B cell (primary cell): ENCODE measurements around the gene LRRC7. TPM values are rescaled to one million over a fixed set of nuclear protein-coding genes. Genes with fewer than 3 reads are reported as not detected.

Experiments used
- ATAC-seq: fragments of 200-7000 bp; cut with Tn5 transposase; one replicate; pipeline ENCODE4 v1.10.0; 2021; ENCODE audit warnings: low read depth, mild to moderate bottlenecking, moderate number of reproducible peaks, moderate library complexity
- CTCF ChIA-PET: fragments of 350-600 bp; sonication (Branson Sonifier 250); formaldehyde crosslinking; loops from one replicate; lab custom pipeline; 2021; ENCODE audit warnings: antibody characterized with exemption, inconsistent platforms; lab: Charles Lee
- POLR2A ChIA-PET: fragments of 350-600 bp; sonication (Branson Sonifier 250); formaldehyde crosslinking; loops from one replicate; lab custom pipeline; 2021; ENCODE audit warnings: antibody characterized with exemption; lab: Charles Lee
- DNase-seq: peaks from one replicate; pipeline ENCODE4 v3.0.0; 2013
- H2AFZ ChIP-seq: 2 replicates; pipeline ENCODE4 v1.6.1; 2012; ENCODE audit warnings: mild to moderate bottlenecking, low read depth, low read length; ENCODE audit not compliant: insufficient read depth, poor library complexity, severe bottlenecking
- H3K27ac ChIP-seq, 2 donors: 1 replicate in 1 of 2; 2 replicates in 1 of 2; pipeline ENCODE4 v1.5.1; 2012 to 2013; ENCODE audit warnings: low read length in 2 of 2, mild to moderate bottlenecking in 2 of 2, moderate library complexity in 1 of 2
- H3K27me3 ChIP-seq, 4 experiments: fragments of 200-600 bp in 1 of 4; sonication (generic) in 1 of 4; replicated peaks in 1 of 4; 1 replicate in 2 of 4; 2 replicates in 2 of 4; pipeline versions ENCODE4 v1.6.1 to v1.7.0; 2013 to 2016; ENCODE audit warnings: low read length in 3 of 4, mild to moderate bottlenecking in 2 of 4, mixed read lengths in 1 of 4, moderate library complexity in 1 of 4; ENCODE audit not compliant: insufficient read depth in 4 of 4, control insufficient read depth in 3 of 4; ENCODE audit errors: control extremely low read depth in 1 of 4
- H3K36me3 ChIP-seq, 2 experiments: replicated peaks in 1 of 2; 1 replicate in 1 of 2; 2 replicates in 1 of 2; pipeline versions ENCODE4 v1.6.1 to v1.7.1; 2013; ENCODE audit warnings: low read length in 1 of 2; ENCODE audit not compliant: insufficient read depth in 2 of 2, control insufficient read depth in 1 of 2; ENCODE audit errors: control extremely low read depth in 1 of 2, extremely low read depth in 1 of 2
- H3K4me1 ChIP-seq, 2 donors: fragments of 200-600 bp in 1 of 2; sonication (generic) in 1 of 2; 1 replicate in 1 of 2; 2 replicates in 1 of 2; pipeline versions ENCODE4 v1.5.1 to v1.6.1; 2013 to 2017; ENCODE audit warnings: low read length in 2 of 2; ENCODE audit not compliant: control insufficient read depth in 2 of 2, insufficient read depth in 2 of 2
- H3K4me2 ChIP-seq: replicated peaks from 2 replicates; pipeline ENCODE3; 2012; ENCODE audit warnings: mild to moderate bottlenecking, low read depth, low read length; ENCODE audit not compliant: poor library complexity, severe bottlenecking
- H3K4me3 ChIP-seq, 5 experiments: fragments of 200-600 bp in 1 of 5; sonication (generic) in 1 of 5; 1 replicate in 3 of 5; 2 replicates in 2 of 5; pipeline versions ENCODE4 v1.5.1 to v1.7.0; 2011 to 2016; ENCODE audit warnings: low read length in 4 of 5, mild to moderate bottlenecking in 4 of 5, low read depth in 2 of 5, control low read depth in 1 of 5, moderate library complexity in 1 of 5; ENCODE audit not compliant: insufficient read depth in 1 of 5; ENCODE audit errors: control extremely low read depth in 1 of 5, extremely low read depth in 1 of 5
- H3K79me2 ChIP-seq: fragments of 200-600 bp; sonication (generic); one replicate; pipeline ENCODE4 v1.6.0; 2016; ENCODE audit warnings: low read length; ENCODE audit not compliant: control insufficient read depth, insufficient read depth
- H3K9ac ChIP-seq: fragments of 200-600 bp; sonication (generic); 2 replicates; pipeline ENCODE4 v1.6.1; 2017; ENCODE audit warnings: mild to moderate bottlenecking, low read length, moderate library complexity
- H3K9me3 ChIP-seq, 3 donors: one replicate each; pipeline versions ENCODE4 v1.6.1 to v1.7.1; 2013; ENCODE audit warnings: low read length in 2 of 3; ENCODE audit not compliant: control insufficient read depth in 2 of 3, insufficient read depth in 1 of 3; ENCODE audit errors: control extremely low read depth in 1 of 3
- H4K20me1 ChIP-seq: 2 replicates; pipeline ENCODE4 v1.6.0; 2012; ENCODE audit warnings: mild to moderate bottlenecking, low read length; ENCODE audit not compliant: insufficient read depth, control insufficient read depth, poor library complexity, severe bottlenecking
- H3K27ac Mint-ChIP-seq: one replicate; pipeline ENCODE4 v1.8.0; 2021; ENCODE audit warnings: mixed read lengths
- H3K27me3 Mint-ChIP-seq: one replicate; pipeline ENCODE4 v1.8.0; 2021; ENCODE audit warnings: mixed read lengths
- H3K4me1 Mint-ChIP-seq: one replicate; pipeline ENCODE4 v1.8.0; 2021; ENCODE audit warnings: mixed read lengths
- H3K4me3 Mint-ChIP-seq: one replicate; pipeline ENCODE4 v1.8.0; 2021; ENCODE audit warnings: mixed read lengths
- H3K9me3 Mint-ChIP-seq: one replicate; pipeline ENCODE4 v1.8.0; 2022; ENCODE audit warnings: mixed read lengths; ENCODE audit not compliant: insufficient read depth
- EZH2 ChIP-seq: IDR thresholded peaks from 2 replicates; pipeline ENCODE4 v1.6.1; 2012; ENCODE audit warnings: borderline replicate concordance, low read depth, mild to moderate bottlenecking, moderate library complexity, low read length; ENCODE audit not compliant: insufficient read depth, poor library complexity, severe bottlenecking
- WGBS: methylation state at CpG from one replicate; pipeline ENCODE4 v1.1.5; 2013; ENCODE audit warnings: missing lambda C conversion rate; ENCODE audit not compliant: insufficient coverage; 5-methylcytosine and 5-hydroxymethylcytosine counted together
- intact Hi-C: fragments of 100-400 bp; cut with micrococcal nuclease; formaldehyde crosslinking; loops from one replicate; pipeline ENCODE4 v1.10.0; 2022
- polyA plus RNA-seq: library from polyadenylated mRNA; depleted of rRNA; stranded (reverse); fragments of >200 nt; gene quantifications from 2 replicates; pipeline ENCODE4 v1.2.3, GENCODE V29; 2012
- total RNA-seq, 2 donors: library from RNA; stranded (reverse); fragments of 120-200 nt in 1 of 2; gene quantifications; 1 replicate in 1 of 2; 2 replicates in 1 of 2; pipeline versions ENCODE4 v1.2.3 to v1.2.4, GENCODE V29; 2013 to 2022
- TF ChIP-seq, protein P1 (sequence below): fragments of 200-600 bp; IDR thresholded peaks from one replicate; pipeline ENCODE4 v1.8.0; 2022; ENCODE audit warnings: antibody characterized with exemption, mild to moderate bottlenecking

Gene LRRC7
- total and polyA plus RNA-seq, 2 donors (not counting 1 experiment from before 2014, with no cell fraction given), result not detected

DNA sequence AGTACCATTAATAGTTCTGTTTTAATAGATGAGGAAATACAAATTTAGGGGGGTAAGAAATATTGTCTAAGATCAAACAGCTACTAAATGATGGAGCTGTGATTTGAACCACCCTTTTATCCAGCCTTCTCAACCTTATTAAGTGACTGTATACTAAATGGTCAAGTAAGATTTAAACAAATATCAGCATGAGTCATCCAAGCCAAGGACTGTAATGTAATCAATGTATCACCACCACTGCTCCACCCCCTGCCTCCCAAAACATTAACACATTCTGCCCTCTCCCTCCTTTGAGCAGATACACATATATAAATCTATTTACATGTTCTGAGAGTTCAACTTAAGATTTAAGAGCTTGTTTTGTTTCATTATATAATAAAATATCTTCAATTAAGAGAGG lies 578.8 kb downstream of the LRRC7 start:
- no peaks in the 10 kb centered on the region for H3K79me2 ChIP-seq
- ATAC-seq (no peak), DNase-seq (no peak)
- no peak overlapping the region for H3K27ac Mint-ChIP-seq
- no peak overlapping the region for H3K4me2 ChIP-seq
- H3K4me3 ChIP-seq, result no peak overlapping the region
- intact Hi-C loops, result no loop called here
- H3K4me1 ChIP-seq, result no peaks in the 10 kb centered on the region
- H3K9ac ChIP-seq, result no peak overlapping the region
- H3K36me3 ChIP-seq, result peaks cover 7 to 19% of the 10 kb centered on the region in 2 experiments
- CTCF ChIA-PET, result interaction anchor here (1.3 kb wide), 1 partner anchor 15 kb away, joined by 3 read pairs; no protein-coding TSS in a partner anchor
- TF ChIP-seq EZH2, result no peak
- TF ChIP-seq, protein P1, sequence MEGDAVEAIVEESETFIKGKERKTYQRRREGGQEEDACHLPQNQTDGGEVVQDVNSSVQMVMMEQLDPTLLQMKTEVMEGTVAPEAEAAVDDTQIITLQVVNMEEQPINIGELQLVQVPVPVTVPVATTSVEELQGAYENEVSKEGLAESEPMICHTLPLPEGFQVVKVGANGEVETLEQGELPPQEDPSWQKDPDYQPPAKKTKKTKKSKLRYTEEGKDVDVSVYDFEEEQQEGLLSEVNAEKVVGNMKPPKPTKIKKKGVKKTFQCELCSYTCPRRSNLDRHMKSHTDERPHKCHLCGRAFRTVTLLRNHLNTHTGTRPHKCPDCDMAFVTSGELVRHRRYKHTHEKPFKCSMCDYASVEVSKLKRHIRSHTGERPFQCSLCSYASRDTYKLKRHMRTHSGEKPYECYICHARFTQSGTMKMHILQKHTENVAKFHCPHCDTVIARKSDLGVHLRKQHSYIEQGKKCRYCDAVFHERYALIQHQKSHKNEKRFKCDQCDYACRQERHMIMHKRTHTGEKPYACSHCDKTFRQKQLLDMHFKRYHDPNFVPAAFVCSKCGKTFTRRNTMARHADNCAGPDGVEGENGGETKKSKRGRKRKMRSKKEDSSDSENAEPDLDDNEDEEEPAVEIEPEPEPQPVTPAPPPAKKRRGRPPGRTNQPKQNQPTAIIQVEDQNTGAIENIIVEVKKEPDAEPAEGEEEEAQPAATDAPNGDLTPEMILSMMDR, result no peak
- H3K4me3 Mint-ChIP-seq, result no peak overlapping the region
- POLR2A ChIA-PET, result no interaction called here
- H3K27ac ChIP-seq, result no peak overlapping the region
- H2AFZ ChIP-seq, result no peak overlapping the region
- no peaks in the 10 kb centered on the region for H3K9me3 ChIP-seq
- H3K27me3 ChIP-seq, result no peaks in the 10 kb centered on the region
- H4K20me1 ChIP-seq, result no peaks in the 10 kb centered on the region
- no peaks in the 10 kb centered on the region for H3K27me3 Mint-ChIP-seq
- H3K9me3 Mint-ChIP-seq, result no peaks in the 10 kb centered on the region
- H3K4me1 Mint-ChIP-seq, result no peaks in the 10 kb centered on the region

DNA sequence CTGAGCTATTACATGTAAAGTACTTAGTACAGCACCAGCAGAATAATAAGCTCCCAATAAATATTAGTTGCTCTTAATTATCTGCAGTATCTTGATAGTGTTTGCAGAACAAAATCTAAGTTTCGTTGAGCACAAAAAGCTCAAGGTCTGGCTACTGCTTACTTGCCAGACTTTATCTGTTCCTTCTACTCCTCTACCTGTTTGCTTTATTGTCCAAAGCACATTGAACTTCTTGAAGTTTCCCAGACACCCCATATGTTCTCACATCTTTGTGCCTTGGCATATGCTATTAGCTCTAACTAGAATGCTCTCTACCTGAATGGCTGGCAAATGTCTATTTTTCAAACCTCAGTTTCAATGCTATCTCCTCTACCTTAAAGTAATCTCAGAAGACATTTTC lies 582.7 kb downstream of the LRRC7 start:
- no peaks in the 10 kb centered on the region for H3K4me1 Mint-ChIP-seq
- POLR2A ChIA-PET, result no interaction called here

More for the DNA sequence above, 582.7 kb downstream of the LRRC7 start:
- Histone ChIP-seq H3K9ac (no peak overlapping the region), H3K36me3 (peaks cover 6 to 19% of the 10 kb centered on the region in 2 experiments), H3K9me3 (no peaks in the 10 kb centered on the region), H3K27me3 (no peaks in the 10 kb centered on the region), H3K4me3 (no peak overlapping the region), H4K20me1 (no peaks in the 10 kb centered on the region), H3K79me2 (no peaks in the 10 kb centered on the region), H3K4me1 (no peaks in the 10 kb centered on the region), H3K4me2 (no peak overlapping the region), H2AFZ (no peak overlapping the region), H3K27ac (no peak overlapping the region)
- Mint-ChIP-seq H3K27me3 (no peaks in the 10 kb centered on the region), H3K9me3 (no peaks in the 10 kb centered on the region), H3K27ac (no peak overlapping the region), H3K4me3 (no peak overlapping the region)
- intact Hi-C loops, result no loop called here
- 100% methylated on average over 1 of the region's 1 CpG for WGBS
- DNase-seq (no peak), ATAC-seq (no peak)
- no peak for TF ChIP-seq EZH2
- TF ChIP-seq, protein P1, result no peak
- CTCF ChIA-PET, result interaction anchor here (0.6 kb wide), 1 partner anchor 325 kb away, joined by 4 read pairs; no protein-coding TSS in a partner anchor
